GM23248 (cell line): Measurements from ENCODE around the gene HOGA1. TPM values are rescaled to one million over a fixed set of nuclear protein-coding genes. Genes with fewer than 3 reads are reported as not detected.

Experiments
- DNase-seq: peaks from one replicate; pipeline ENCODE4 v3.0.0-alpha.2; 2015
- H2AFZ ChIP-seq: fragments of 200-600 bp; sonication (generic); 2 replicates; pipeline ENCODE4 v1.6.1; 2016; ENCODE audit warnings: antibody characterized with exemption
- H3F3A ChIP-seq: fragments of 200-600 bp; sonication (generic); 2 replicates; pipeline ENCODE4 v1.6.1; 2016; ENCODE audit warnings: mild to moderate bottlenecking, antibody characterized with exemption, mixed run types; ENCODE audit not compliant: insufficient read depth
- H3K27ac ChIP-seq: fragments of 200-600 bp; sonication (generic); 2 replicates; pipeline ENCODE4 v1.5.1; 2016; ENCODE audit warnings: mild to moderate bottlenecking
- H3K27me3 ChIP-seq: fragments of 200-600 bp; sonication (generic); replicated peaks from 2 replicates; pipeline ENCODE4 v1.6.1; 2016; ENCODE audit warnings: mild to moderate bottlenecking; ENCODE audit not compliant: insufficient read depth
- H3K36me3 ChIP-seq: fragments of 200-600 bp; sonication (generic); 2 replicates; pipeline ENCODE4 v1.6.1; 2016; ENCODE audit warnings: low read depth, mild to moderate bottlenecking
- H3K4me1 ChIP-seq: fragments of 200-600 bp; sonication (generic); 2 replicates; pipeline ENCODE4 v1.6.1; 2016; ENCODE audit warnings: mild to moderate bottlenecking; ENCODE audit not compliant: insufficient read depth
- H3K4me2 ChIP-seq: fragments of 200-600 bp; sonication (generic); one replicate; pipeline ENCODE4 v1.6.1; 2016; ENCODE audit warnings: mild to moderate bottlenecking; ENCODE audit not compliant: unreplicated experiment
- H3K4me3 ChIP-seq: fragments of 200-600 bp; sonication (generic); 2 replicates; pipeline ENCODE4 v1.5.1; 2016; ENCODE audit warnings: mild to moderate bottlenecking
- H3K79me2 ChIP-seq: fragments of 200-600 bp; sonication (generic); 2 replicates; pipeline ENCODE4 v1.6.1; 2016; ENCODE audit warnings: mild to moderate bottlenecking; ENCODE audit not compliant: insufficient read depth
- H3K9ac ChIP-seq: fragments of 200-600 bp; sonication (generic); 2 replicates; pipeline ENCODE4 v1.6.1; 2016; ENCODE audit warnings: mild to moderate bottlenecking
- H3K9me2 ChIP-seq: fragments of 200-600 bp; sonication (generic); 2 replicates; pipeline ENCODE4 v1.6.1; 2016; ENCODE audit warnings: mixed run types, mild to moderate bottlenecking, moderate library complexity; ENCODE audit not compliant: insufficient read depth
- H3K9me3 ChIP-seq: fragments of 200-600 bp; sonication (generic); one replicate; pipeline ENCODE4 v1.6.1; 2017; ENCODE audit warnings: low read depth
- H4K20me1 ChIP-seq: fragments of 200-600 bp; sonication (generic); 2 replicates; pipeline ENCODE4 v1.6.0; 2016; ENCODE audit not compliant: insufficient read depth
- EZH2 ChIP-seq: fragments of 200-600 bp; sonication (generic); IDR thresholded peaks from 2 replicates; pipeline ENCODE4 v1.6.1; 2018; ENCODE audit warnings: antibody characterized with exemption, mild to moderate bottlenecking; ENCODE audit not compliant: insufficient read depth, poor library complexity, severe bottlenecking
- EZH2phosphoT487 ChIP-seq: fragments of 200-600 bp; sonication (generic); IDR thresholded peaks from 2 replicates; pipeline ENCODE4 v1.6.1; 2018; ENCODE audit warnings: antibody characterized with exemption, moderate library complexity, mild to moderate bottlenecking, low read depth; ENCODE audit not compliant: insufficient read depth
- WGBS, 2 experiments: methylation state at CpG; one replicate each; pipeline ENCODE4 v1.1.6; 2015 to 2017; ENCODE audit warnings: low lambda C conversion rate in 2 of 2, low coverage in 1 of 2; ENCODE audit errors: missing lambda C conversion rate in 2 of 2; 5-methylcytosine and 5-hydroxymethylcytosine counted together
- in situ Hi-C: fragments of 300-500 bp; cut with MboI; formaldehyde crosslinking; loops from 2 replicates; pipeline ENCODE4 v1.15.0; 2020
- polyA plus RNA-seq: library from polyadenylated mRNA; unstranded; fragments of >200 nt; fragmentation: Nextera tagmentation; extraction: Ambion mirVana; gene quantifications from 2 replicates; pipeline ENCODE4 v1.2.1, GENCODE V29; 2016
- total RNA-seq: library from RNA; depleted of rRNA; stranded (reverse); fragments of >200 nt; shearing (Covaris generic); gene quantifications from 2 replicates; pipeline ENCODE4 v1.2.3, GENCODE V29; 2014

The HOGA1 gene
- total and polyA plus RNA-seq, 2 experiments from 2014 or later = 0.13 to 0.22 TPM

DNA sequence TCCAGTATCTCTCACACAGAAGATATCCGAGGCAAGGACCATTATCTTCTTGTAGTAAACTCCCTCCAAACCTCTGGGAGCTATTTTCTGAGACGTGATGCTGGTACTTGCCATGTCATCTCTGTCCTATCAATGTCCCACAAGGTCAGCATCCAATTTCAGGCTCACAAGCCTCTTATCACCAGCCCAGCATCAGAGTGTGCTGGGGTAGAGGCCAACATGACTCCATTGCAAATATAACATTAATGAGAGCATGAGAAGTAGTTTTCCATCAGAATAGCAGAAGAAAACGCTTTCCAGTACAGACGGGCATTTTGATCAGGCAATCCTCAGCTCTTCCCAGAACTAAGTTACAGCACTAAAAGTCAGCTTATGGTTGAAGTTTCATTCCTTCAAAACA is 43.5 kb downstream of the HOGA1 start:
- H4K20me1 ChIP-seq = no peaks in the 10 kb centered on the region
- DNase-seq = no peak
- no peaks in the 10 kb centered on the region for H3K9me3 ChIP-seq
- in situ Hi-C loops = no loop called here
- no peak overlapping the region for H3K4me2 ChIP-seq
- H3K9me2 ChIP-seq = no peaks in the 10 kb centered on the region
- H3K4me1 ChIP-seq = peaks cover 12% of the 10 kb centered on the region; the same call in 1 of the 2 replicates
- 83 to 84% methylated on average over 4 of the region's 4 CpGs for WGBS, 2 experiments
- H3K4me3 ChIP-seq = no peak overlapping the region
- H3K9ac ChIP-seq = no peak overlapping the region
- no peaks in the 10 kb centered on the region for H3K27me3 ChIP-seq
- H2AFZ ChIP-seq = no peak overlapping the region
- TF ChIP-seq EZH2phosphoT487 = no peak
- no peak for TF ChIP-seq EZH2
- peaks cover 9% of the 10 kb centered on the region for H3K79me2 ChIP-seq
- H3F3A ChIP-seq = 0 out of 2 replicates have a peak, but pooled peaks cover 4% of the 10 kb centered on the region
- H3K27ac ChIP-seq = no peak overlapping the region
- H3K36me3 ChIP-seq = no peaks in the 10 kb centered on the region

GRCh38 chr10:97628228-97628627 is 44.0 kb downstream of the HOGA1 start:
- Histone ChIP-seq H3K27ac (no peak overlapping the region), H3F3A (0 out of 2 replicates have a peak, but pooled peaks cover 4% of the 10 kb centered on the region)
- in situ Hi-C loops = no loop called here

DNA sequence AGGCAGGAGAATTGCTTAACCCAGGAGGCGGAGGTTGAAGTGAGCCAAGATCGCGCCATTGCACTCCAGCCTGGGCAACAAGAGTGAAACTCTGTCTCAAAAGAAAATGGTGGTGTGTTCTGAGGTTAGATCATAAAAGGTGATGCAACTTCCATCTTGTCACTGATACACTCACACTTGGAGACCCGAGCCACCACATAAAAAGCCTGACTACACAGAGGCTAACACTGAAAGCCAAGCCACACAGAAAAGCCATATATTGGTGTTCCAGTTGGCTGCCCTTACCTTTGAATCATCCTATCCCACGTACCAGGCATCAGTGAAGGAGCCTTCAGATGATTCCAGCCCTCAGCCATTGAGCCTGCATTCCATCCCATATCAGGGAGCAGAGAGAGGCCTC is 45.1 kb downstream of the HOGA1 start:
- Histone ChIP-seq H3K27ac (no peak overlapping the region), H3K36me3 (no peaks in the 10 kb centered on the region), H2AFZ (no peak overlapping the region), H4K20me1 (no peaks in the 10 kb centered on the region), H3K4me2 (no peak overlapping the region), H3K79me2 (peaks cover 12% of the 10 kb centered on the region), H3K27me3 (no peaks in the 10 kb centered on the region), H3F3A (0 out of 2 replicates have a peak, but pooled peaks cover 4% of the 10 kb centered on the region), H3K9ac (no peak overlapping the region), H3K4me1 (peaks cover 12% of the 10 kb centered on the region; the same call in 1 of the 2 replicates), H3K4me3 (no peak overlapping the region), H3K9me3 (no peaks in the 10 kb centered on the region), H3K9me2 (no peaks in the 10 kb centered on the region)
- DNase-seq = no peak
- WGBS, 2 experiments = 95% methylated on average over 5 of the region's 5 CpGs
- in situ Hi-C loops = no loop called here
- TF ChIP-seq EZH2 = no peak

More at GRCh38 chr10:97628228-97628627, 44.0 kb downstream of the HOGA1 start:
- Histone ChIP-seq H3K9ac (no peak overlapping the region), H3K9me3 (no peaks in the 10 kb centered on the region), H2AFZ (no peak overlapping the region), H3K4me1 (peaks cover 12% of the 10 kb centered on the region; the same call in 1 of the 2 replicates), H3K4me3 (no peak overlapping the region), H3K4me2 (no peak overlapping the region), H4K20me1 (no peaks in the 10 kb centered on the region), H3K27me3 (no peaks in the 10 kb centered on the region), H3K36me3 (no peaks in the 10 kb centered on the region), H3K9me2 (no peaks in the 10 kb centered on the region), H3K79me2 (peaks cover 12% of the 10 kb centered on the region)
- 88 to 97% methylated on average over 3 of the region's 3 CpGs for WGBS, 2 experiments
- TF ChIP-seq EZH2 (no peak), EZH2phosphoT487 (no peak)
- no peak for DNase-seq

DNA sequence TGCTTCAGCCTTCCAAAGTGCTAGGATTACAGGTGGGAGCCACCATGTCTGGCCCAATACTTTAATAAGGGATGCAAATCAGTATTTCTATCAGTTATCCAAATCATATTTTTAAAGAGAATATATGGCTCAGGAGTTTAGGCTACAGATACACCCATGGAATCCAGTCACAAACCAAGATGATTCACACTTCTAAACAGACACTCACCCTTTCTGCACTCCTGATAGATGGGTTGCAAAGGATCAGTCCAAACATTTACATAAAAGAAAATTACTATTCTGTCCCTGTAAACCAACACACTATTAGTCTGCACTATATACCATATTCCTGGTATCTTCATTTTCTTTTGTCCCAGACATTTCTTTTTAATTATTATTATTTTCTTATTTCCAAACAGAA is 46.9 kb downstream of the HOGA1 start:
- no peak overlapping the region for H3K4me3 ChIP-seq
- H3K9me2 ChIP-seq = no peaks in the 10 kb centered on the region
- DNase-seq = peak; percentile 55
- H3F3A ChIP-seq = 0 out of 2 replicates have a peak, but pooled peaks cover 4% of the 10 kb centered on the region
- no peak overlapping the region for H2AFZ ChIP-seq
- no peaks in the 10 kb centered on the region for H3K9me3 ChIP-seq
- no peak for TF ChIP-seq EZH2phosphoT487
- no peak for TF ChIP-seq EZH2
- H3K27me3 ChIP-seq = no peaks in the 10 kb centered on the region
- H3K4me2 ChIP-seq = no peak overlapping the region
- no peaks in the 10 kb centered on the region for H3K36me3 ChIP-seq
- no peaks in the 10 kb centered on the region for H4K20me1 ChIP-seq
- in situ Hi-C loops = no loop called here
- no peak overlapping the region for H3K27ac ChIP-seq
- peaks cover 12% of the 10 kb centered on the region; the same call in 1 of the 2 replicates for H3K4me1 ChIP-seq
- H3K9ac ChIP-seq = no peak overlapping the region
- H3K79me2 ChIP-seq = peaks cover 12% of the 10 kb centered on the region
